Measurements from ENCODE around the gene KIFAP3. TPM values are rescaled to one million over a fixed set of nuclear protein-coding genes. Genes with fewer than 3 reads are reported as not detected.

KIFAP3 gene
- total and polyA plus RNA-seq, 12 donors: 18.4 to 54.8 (median 30.5) TPM

- Histone ChIP-seq H3K27ac (no peak overlapping the region), H3K4me1 (replicated peaks in 1 of 2) (peaks cover 0 to 13% of the 10 kb centered on the region in 2 donors), H3K36me3 (replicated peaks in 1 of 2) (no peaks in the 10 kb centered on the region), H3K9me3 (replicated peaks in 1 of 3) (no peaks in the 10 kb centered on the region), H3K27me3 (no peaks in the 10 kb centered on the region), H3K4me3 (no peak overlapping the region)
- TF ChIP-seq POLR2A (IDR thresholded peaks at IDR 0.05) (no peak), CTCF (IDR thresholded peaks at IDR 0.05) (no peak)
- DNase-seq: no peak
- intact Hi-C loops (cut with DNase I): no loop called here
- 80 to 95% (median 87%) methylated on average over 1 to 4 of the region's 4 CpGs; no CpG with 5 or more reads in 1 of the 4 donors for WGBS, 4 donors
These were observed 129.3 kb downstream of the KIFAP3 start for GRCh38 chr1:169945181-169945580.

DNA sequence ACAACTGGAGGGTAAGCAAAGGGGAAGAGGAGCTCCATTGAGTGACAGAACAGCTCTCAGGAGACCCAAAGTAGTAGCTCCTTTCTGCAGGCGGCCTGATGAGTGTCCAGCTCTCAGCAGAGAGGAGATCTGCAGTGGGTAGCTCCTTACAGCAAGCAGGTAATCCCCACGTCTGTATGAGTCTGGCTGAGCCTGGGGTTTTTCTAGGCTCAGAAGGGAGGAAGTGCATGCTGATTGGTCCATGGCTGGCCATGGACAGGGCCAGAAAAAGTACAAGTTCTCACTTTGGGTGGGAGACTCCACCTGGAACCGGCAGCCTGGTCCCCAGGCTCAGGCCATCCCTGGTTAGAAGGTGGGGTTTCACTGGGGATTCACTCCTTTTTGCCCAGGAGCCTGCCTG lies 129.9 kb downstream of the KIFAP3 start:
- 83 to 100% (median 88%) methylated on average over 2 to 3 of the region's 3 CpGs for WGBS, 4 donors
- no peak for TF ChIP-seq CTCF (IDR thresholded peaks at IDR 0.05)
- TF ChIP-seq POLR2A (IDR thresholded peaks at IDR 0.05): no peak
- DNase-seq: no peak
- no peak overlapping the region for H3K27ac ChIP-seq
- no peaks in the 10 kb centered on the region for H3K9me3 ChIP-seq (replicated peaks in 1 of 3)
- H3K4me1 ChIP-seq (replicated peaks in 1 of 2): peaks cover 0 to 13% of the 10 kb centered on the region in 2 donors
- H3K27me3 ChIP-seq: no peaks in the 10 kb centered on the region
- H3K4me3 ChIP-seq: no peak overlapping the region
- H3K36me3 ChIP-seq (replicated peaks in 1 of 2): no peaks in the 10 kb centered on the region
- intact Hi-C loops (cut with DNase I): no loop called here

GRCh38 chr1:169943963-169944526 lies 130.4 kb downstream of the KIFAP3 start:
- no peak overlapping the region for H3K4me3 ChIP-seq
- H3K27me3 ChIP-seq: no peaks in the 10 kb centered on the region
- no peak overlapping the region for H3K27ac ChIP-seq
- no peaks in the 10 kb centered on the region for H3K36me3 ChIP-seq (replicated peaks in 1 of 2)
- DNase-seq: no peak
- no peaks in the 10 kb centered on the region for H3K9me3 ChIP-seq (replicated peaks in 1 of 3)
- no peak for TF ChIP-seq POLR2A (IDR thresholded peaks at IDR 0.05)
- no peak for TF ChIP-seq CTCF (IDR thresholded peaks at IDR 0.05)
- H3K4me1 ChIP-seq (replicated peaks in 1 of 2): peaks cover 0 to 13% of the 10 kb centered on the region in 2 donors
- WGBS, 4 donors: 89 to 95% (median 90%) methylated on average over 11 to 17 of the region's 17 CpGs
- intact Hi-C loops (cut with DNase I): no loop called here

- Histone ChIP-seq H3K4me1 (replicated peaks in 1 of 2) (peaks cover 0 to 13% of the 10 kb centered on the region in 2 donors), H3K4me3 (no peak overlapping the region), H3K27me3 (no peaks in the 10 kb centered on the region), H3K36me3 (replicated peaks in 1 of 2) (no peaks in the 10 kb centered on the region), H3K9me3 (replicated peaks in 1 of 3) (no peaks in the 10 kb centered on the region), H3K27ac (no peak overlapping the region)
- WGBS, 4 donors: 60 to 76% (median 73%) methylated on average over 2 of the region's 2 CpGs
- intact Hi-C loops (cut with DNase I): no loop called here
- TF ChIP-seq CTCF (IDR thresholded peaks at IDR 0.05) (no peak), POLR2A (IDR thresholded peaks at IDR 0.05) (no peak)
- DNase-seq: no peak
These were observed 132.3 kb downstream of the KIFAP3 start for GRCh38 chr1:169941982-169942830.

All from adrenal gland (tissue), 12 donors.